Kidney (tissue), 14 donors: ENCODE data around the gene GNAS. TPM values are rescaled to one million over a fixed set of nuclear protein-coding genes. Genes with fewer than 3 reads are reported as not detected.

Experiments used
- DNase-seq, 5 donors: peaks; one replicate each; pipeline ENCODE4 v3.0.0-alpha.2; 2013 to 2020
- FAIRE-seq: peaks from 2 replicates; lab custom pipeline; 2012; peaks lifted over from hg19 to GRCh38; lab: Jason Lieb, UNC
- H3K27ac ChIP-seq, 2 donors: one replicate each; pipeline ENCODE4 v1.7.0; 2013; ENCODE audit warnings: low read depth in 2 of 2, low read length in 2 of 2, inconsistent platforms in 1 of 2
- H3K27me3 ChIP-seq: one replicate; pipeline ENCODE4 v1.7.1; 2013; ENCODE audit warnings: low read length, inconsistent platforms; ENCODE audit not compliant: control insufficient read depth, insufficient read depth
- H3K36me3 ChIP-seq, 3 donors: one replicate each; pipeline versions ENCODE4 v1.7.0 to v1.7.1; 2013; ENCODE audit warnings: low read length in 3 of 3, control low read depth in 1 of 3, inconsistent platforms in 1 of 3; ENCODE audit not compliant: insufficient read depth in 3 of 3, control insufficient read depth in 2 of 3
- H3K4me1 ChIP-seq, 3 donors: one replicate each; pipeline versions ENCODE4 v1.7.0 to v1.7.1; 2013; ENCODE audit warnings: low read length in 3 of 3, inconsistent platforms in 1 of 3, low read depth in 1 of 3; ENCODE audit not compliant: control insufficient read depth in 2 of 3, insufficient read depth in 2 of 3
- H3K4me3 ChIP-seq, 3 donors: one replicate each; pipeline versions ENCODE4 v1.7.0 to v1.8.1; 2013; ENCODE audit warnings: low read length in 3 of 3, control low read depth in 1 of 3, inconsistent platforms in 1 of 3
- H3K9ac ChIP-seq, 3 donors: one replicate each; pipeline versions ENCODE4 v1.7.0 to v1.7.1; 2013; ENCODE audit warnings: low read length in 3 of 3, control low read depth in 1 of 3, inconsistent platforms in 1 of 3
- H3K9me3 ChIP-seq, 3 donors: one replicate each; pipeline versions ENCODE4 v1.7.0 to v1.7.1; 2013; ENCODE audit warnings: low read length in 3 of 3, control low read depth in 1 of 3, inconsistent platforms in 1 of 3; ENCODE audit not compliant: control insufficient read depth in 2 of 3, insufficient read depth in 1 of 3
- intact Hi-C: fragments of 100-400 bp; cut with DNase I; formaldehyde crosslinking; loops from one replicate; pipeline ENCODE4 v1.11.1; 2022
- polyA plus RNA-seq: library from polyadenylated mRNA; stranded (reverse); fragments of 350-450 nt; fragmentation: Illumina TruSeq; extraction: RNeasy Lipid Tissue Mini Kit (QIAGEN cat#74804); gene quantifications from one replicate; pipeline ENCODE4 v1.2.3, GENCODE V29; 2014; ENCODE audit warnings: low read depth, low replicate concordance; ENCODE audit not compliant: insufficient read depth
- total RNA-seq: library from RNA; stranded (reverse); fragmentation: NEBNext Ultra II Directional; extraction: Animal tissue kit (Norgen Biotek cat#: 25700); gene quantifications from one replicate; pipeline ENCODE4 v1.2.1, GENCODE V29; 2021
- TF ChIP-seq, protein P1 (sequence below): IDR thresholded peaks from 3 replicates; pipeline ENCODE4 v1.5.1; 2012; ENCODE audit warnings: mild to moderate bottlenecking, moderate library complexity, borderline replicate concordance; ENCODE audit not compliant: insufficient read depth; ENCODE audit errors: extremely low read depth
- donor health status: control.
- donor health status: control.
- donor health status: control.
- donor health status: control.
- donor health status: control.
- donor health status: DM: yes; HTN: yes; CAD: no.
- donor health status: Normal renal cell carcinoma (clear cell type).

Gene GNAS
- total and polyA plus RNA-seq, 2 donors from 2014 or later, result 792 to 867 TPM

DNA sequence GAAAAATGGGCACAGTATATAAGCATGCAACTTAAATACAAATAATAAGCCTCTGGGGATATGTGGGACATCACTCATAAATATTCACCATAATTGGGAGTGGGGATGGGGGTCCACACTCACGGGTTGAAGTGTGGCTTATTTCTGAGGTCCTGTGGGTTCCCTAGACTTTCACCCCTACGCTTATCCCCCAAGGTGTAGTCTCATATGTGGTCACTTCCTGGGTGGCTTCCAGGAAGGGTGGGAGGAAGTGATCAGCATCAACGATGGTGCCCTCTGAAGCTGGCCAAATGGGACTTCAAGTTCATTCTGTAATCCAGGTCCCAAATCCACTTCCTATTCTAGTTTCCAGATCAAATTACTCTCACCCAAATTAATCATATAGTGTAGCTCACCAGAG, 59.5 kb downstream of the GNAS start:
- H3K4me3 ChIP-seq, result no peak overlapping the region
- H3K9me3 ChIP-seq, result no peaks in the 10 kb centered on the region
- peaks cover 21 to 27% (median 22%) of the 10 kb centered on the region in 3 donors for H3K36me3 ChIP-seq
- no peak for FAIRE-seq
- H3K27ac ChIP-seq, result no peak overlapping the region
- no peak for DNase-seq
- TF ChIP-seq, protein P1, sequence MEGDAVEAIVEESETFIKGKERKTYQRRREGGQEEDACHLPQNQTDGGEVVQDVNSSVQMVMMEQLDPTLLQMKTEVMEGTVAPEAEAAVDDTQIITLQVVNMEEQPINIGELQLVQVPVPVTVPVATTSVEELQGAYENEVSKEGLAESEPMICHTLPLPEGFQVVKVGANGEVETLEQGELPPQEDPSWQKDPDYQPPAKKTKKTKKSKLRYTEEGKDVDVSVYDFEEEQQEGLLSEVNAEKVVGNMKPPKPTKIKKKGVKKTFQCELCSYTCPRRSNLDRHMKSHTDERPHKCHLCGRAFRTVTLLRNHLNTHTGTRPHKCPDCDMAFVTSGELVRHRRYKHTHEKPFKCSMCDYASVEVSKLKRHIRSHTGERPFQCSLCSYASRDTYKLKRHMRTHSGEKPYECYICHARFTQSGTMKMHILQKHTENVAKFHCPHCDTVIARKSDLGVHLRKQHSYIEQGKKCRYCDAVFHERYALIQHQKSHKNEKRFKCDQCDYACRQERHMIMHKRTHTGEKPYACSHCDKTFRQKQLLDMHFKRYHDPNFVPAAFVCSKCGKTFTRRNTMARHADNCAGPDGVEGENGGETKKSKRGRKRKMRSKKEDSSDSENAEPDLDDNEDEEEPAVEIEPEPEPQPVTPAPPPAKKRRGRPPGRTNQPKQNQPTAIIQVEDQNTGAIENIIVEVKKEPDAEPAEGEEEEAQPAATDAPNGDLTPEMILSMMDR, result no peak
- no peak overlapping the region for H3K9ac ChIP-seq
- H3K4me1 ChIP-seq, result peaks cover 0 to 8% (median 8%) of the 10 kb centered on the region in 3 donors
- H3K27me3 ChIP-seq, result no peaks in the 10 kb centered on the region
- intact Hi-C loops, result no loop called here

DNA sequence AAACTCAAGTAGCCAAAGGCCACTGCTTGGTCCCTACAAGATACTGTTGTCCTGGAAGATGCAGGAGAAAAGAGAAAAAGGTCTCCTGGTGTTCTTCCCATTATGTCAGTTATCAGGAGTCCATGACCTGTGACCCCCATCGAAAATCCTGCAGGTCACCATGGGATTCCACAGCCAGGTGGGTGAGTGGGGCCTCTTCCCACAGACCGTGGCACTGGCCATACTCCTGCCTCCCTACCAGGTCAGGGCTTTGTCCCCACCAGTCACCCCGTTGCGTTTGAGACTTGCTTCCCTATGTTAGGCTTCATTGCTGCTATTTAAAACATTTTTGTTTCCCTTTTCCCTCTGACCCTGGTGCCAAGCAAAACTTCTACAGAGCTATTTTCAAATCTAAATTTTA, 60.6 kb downstream of the GNAS start:
- peaks cover 0 to 4% (median 2%) of the 10 kb centered on the region in 3 donors for H3K4me1 ChIP-seq
- H3K27ac ChIP-seq, result no peak overlapping the region
- no peak overlapping the region for H3K4me3 ChIP-seq
- H3K9ac ChIP-seq, result no peak overlapping the region
- no peaks in the 10 kb centered on the region for H3K9me3 ChIP-seq
- TF ChIP-seq, protein P1, result no peak
- H3K27me3 ChIP-seq, result no peaks in the 10 kb centered on the region
- intact Hi-C loops, result no loop called here
- H3K36me3 ChIP-seq, result peaks cover 21 to 27% (median 22%) of the 10 kb centered on the region in 3 donors
- no peak for DNase-seq
- no peak for FAIRE-seq

DNA sequence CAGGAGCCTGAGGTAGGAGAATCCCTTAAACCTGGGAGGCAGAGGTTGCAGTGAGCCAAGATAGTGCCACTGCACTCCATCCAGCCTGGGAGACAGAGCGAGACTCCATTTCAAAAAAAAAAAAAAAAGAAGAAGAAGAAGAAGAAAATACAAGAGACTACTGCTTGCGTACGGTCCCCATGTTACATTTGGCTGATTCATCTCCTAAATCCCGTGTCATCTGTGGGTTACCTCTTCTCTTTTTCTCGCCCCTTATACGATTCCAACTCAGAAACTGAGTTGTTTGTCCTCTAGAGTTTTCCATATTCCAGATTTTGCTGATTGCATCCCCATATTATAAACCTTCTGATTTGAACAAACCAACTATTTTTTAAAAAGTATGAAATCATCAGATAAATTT, 66.1 kb downstream of the GNAS start:
- no peaks in the 10 kb centered on the region for H3K27me3 ChIP-seq
- H3K27ac ChIP-seq, result no peak overlapping the region
- no peaks in the 10 kb centered on the region for H3K4me1 ChIP-seq
- no peak overlapping the region for H3K9ac ChIP-seq
- intact Hi-C loops, result no loop called here
- H3K4me3 ChIP-seq, result no peak overlapping the region
- H3K36me3 ChIP-seq, result no peaks in the 10 kb centered on the region
- DNase-seq (no peak), FAIRE-seq (no peak)
- TF ChIP-seq, protein P1, result no peak
- no peaks in the 10 kb centered on the region for H3K9me3 ChIP-seq

DNA sequence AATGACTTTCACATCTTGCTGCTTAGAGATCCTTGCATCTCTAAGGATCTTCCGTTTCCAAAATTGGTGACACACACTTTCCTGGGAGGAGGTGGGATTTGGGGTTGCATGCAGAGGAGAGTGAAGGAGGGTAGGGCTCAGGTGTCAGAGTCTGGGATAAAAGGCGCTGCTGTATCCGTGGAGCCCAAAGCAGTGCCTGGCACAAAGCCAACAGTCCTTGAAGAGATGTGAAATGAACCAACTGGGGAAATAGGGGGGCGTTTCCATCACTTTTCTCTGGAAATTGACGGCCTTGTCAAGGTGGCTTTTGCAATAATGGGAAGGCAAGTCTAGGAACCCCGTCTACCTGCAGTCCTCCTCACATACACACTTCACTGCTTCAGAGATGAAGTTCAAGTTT, 69.0 kb downstream of the GNAS start:
- no peaks in the 10 kb centered on the region for H3K9me3 ChIP-seq
- no peaks in the 10 kb centered on the region for H3K27me3 ChIP-seq
- no peak overlapping the region for H3K9ac ChIP-seq
- DNase-seq (no peak), FAIRE-seq (no peak)
- TF ChIP-seq, protein P1, result no peak
- H3K4me1 ChIP-seq, result no peaks in the 10 kb centered on the region
- no peak overlapping the region for H3K27ac ChIP-seq
- intact Hi-C loops, result no loop called here
- H3K36me3 ChIP-seq, result no peaks in the 10 kb centered on the region
- H3K4me3 ChIP-seq, result no peak overlapping the region
